ENCODE results near the gene CCDC148.
A peak's percentile ranks its signal among the peaks of the same experiment; 100 is the strongest.

The CCDC148 gene

DNA sequence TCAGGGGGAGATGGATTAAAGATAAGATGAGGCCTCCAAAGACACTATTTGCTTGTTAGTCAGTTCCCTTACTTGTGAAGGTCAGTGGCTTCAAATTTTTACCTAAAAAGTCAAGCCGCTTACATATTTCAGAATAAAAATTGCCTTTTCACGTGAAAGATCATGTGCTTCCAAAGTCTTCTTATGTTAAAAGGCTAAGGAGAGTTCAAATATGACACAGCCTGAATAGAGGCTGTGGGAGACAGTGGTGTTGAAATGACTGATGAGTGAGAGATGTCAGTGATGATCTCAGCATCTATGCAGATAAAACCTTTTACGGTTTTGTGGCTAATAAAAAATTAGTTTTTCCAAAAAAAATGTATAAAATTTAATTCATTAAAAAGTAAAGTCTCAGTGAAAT lies 314.4 kb downstream of the CCDC148 start:
- Histone ChIP-seq H3K27ac (peak overlapping the region in 9 of 11 experiments; percentile 43 to 82 (median 66); a peak in 18 of 22 replicates), H3K4me2 (peak overlapping the region in 7 of 11 experiments; percentile 46 to 76 (median 63); a peak in 15 of 22 replicates), H4K20me1 (no peaks in the 10 kb centered on the region), H3K9me3 (replicated peaks in 1 of 11) (peaks cover 0 to 10% (median 0%) of the 10 kb centered on the region in 11 experiments; a peak in 4 of 22 replicates), H3K36me3 (no peaks in the 10 kb centered on the region), H3K4me1 (peaks cover 0 to 41% (median 19%) of the 10 kb centered on the region in 10 experiments; a peak in 16 of 20 replicates), H3K4me3 (no peak overlapping the region), H3K9ac (peak overlapping the region in 3 of 11 experiments; percentile 5 to 48 (median 25); a peak in 4 of 22 replicates), H3K27me3 (no peaks in the 10 kb centered on the region)
- TF ChIP-seq Cebpa-rat (IDR thresholded peaks at IDR 0.05): no peak

DNA sequence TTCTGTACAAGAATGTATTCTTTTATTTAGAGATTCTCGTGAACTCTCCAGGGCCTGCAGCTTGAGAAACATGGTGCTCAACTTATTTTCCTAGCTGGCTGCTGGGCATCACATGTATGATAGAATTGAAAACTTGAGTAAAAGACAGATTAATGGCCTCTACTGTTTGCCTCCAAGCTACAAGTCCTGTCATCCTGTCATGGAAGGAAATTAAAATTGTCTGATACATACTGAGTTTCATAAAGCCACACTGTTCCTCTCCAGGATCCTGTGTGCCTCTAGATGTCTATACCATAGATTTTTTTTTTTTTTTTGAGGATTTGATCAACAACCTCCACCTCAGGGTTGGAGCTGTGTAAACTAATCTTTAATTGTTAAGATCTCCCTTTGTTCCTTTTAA lies 316.4 kb downstream of the CCDC148 start:
- no peak for TF ChIP-seq Cebpa-rat (IDR thresholded peaks at IDR 0.05)
- H3K4me3 ChIP-seq: no peak overlapping the region
- H3K4me2 ChIP-seq: 0 out of 22 replicates have a peak overlapping the region, but pooled peaks of 1 of the 11 experiments have one; percentile 8
- H3K27me3 ChIP-seq: no peaks in the 10 kb centered on the region
- no peak overlapping the region for H3K9ac ChIP-seq
- H3K4me1 ChIP-seq: peaks cover 0 to 41% (median 19%) of the 10 kb centered on the region in 10 experiments; a peak in 16 of 20 replicates
- no peaks in the 10 kb centered on the region for H4K20me1 ChIP-seq
- no peaks in the 10 kb centered on the region; a peak in 1 of 22 replicates for H3K9me3 ChIP-seq (replicated peaks in 1 of 11)
- H3K27ac ChIP-seq: no peak overlapping the region
- no peaks in the 10 kb centered on the region for H3K36me3 ChIP-seq

DNA sequence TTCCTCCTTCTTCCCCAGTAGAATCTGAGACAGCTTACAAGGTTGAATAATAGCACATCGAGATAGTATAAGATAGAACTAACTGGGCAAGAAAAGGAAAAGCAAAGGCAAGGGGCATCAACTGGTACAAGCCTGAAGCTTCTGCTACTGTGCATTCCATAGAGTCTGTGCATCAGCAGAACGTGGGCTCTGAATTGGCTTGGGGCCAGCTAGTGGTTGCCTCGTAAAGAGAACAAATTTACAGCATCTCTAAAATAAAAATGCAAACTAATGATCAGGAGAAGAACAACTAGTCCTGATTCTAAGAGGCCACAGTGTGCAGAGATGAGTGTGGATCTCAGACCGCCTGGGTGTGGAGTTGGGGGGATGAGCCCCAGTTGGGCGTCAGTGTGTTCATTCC lies 318.3 kb downstream of the CCDC148 start:
- Histone ChIP-seq H3K4me1 (peaks cover 0 to 30% (median 15%) of the 10 kb centered on the region in 10 experiments; a peak in 16 of 20 replicates), H3K9me3 (replicated peaks in 1 of 11) (no peaks in the 10 kb centered on the region), H3K36me3 (no peaks in the 10 kb centered on the region), H3K4me2 (no peak overlapping the region), H3K9ac (no peak overlapping the region), H3K27ac (no peak overlapping the region), H3K27me3 (no peaks in the 10 kb centered on the region), H3K4me3 (no peak overlapping the region), H4K20me1 (no peaks in the 10 kb centered on the region)
- TF ChIP-seq Cebpa-rat (IDR thresholded peaks at IDR 0.05): no peak

DNA sequence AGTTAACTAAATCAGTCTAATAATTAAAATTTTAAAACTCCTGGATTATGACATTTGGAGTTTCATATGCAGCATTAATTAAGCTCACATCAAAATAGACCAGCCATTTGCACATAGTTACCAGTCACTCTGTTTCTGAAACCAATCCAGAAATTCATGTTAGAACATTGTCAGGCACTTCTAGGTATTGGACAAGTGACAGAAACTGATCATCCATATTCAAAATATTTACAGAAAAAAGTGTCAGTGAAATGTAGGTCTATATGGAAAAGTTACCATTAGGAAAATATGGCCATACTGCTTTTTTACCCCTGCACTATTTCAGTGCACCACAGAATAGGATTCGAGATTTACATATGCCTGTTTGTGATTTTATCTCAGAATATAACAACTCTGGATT lies 321.5 kb downstream of the CCDC148 start:
- Histone ChIP-seq H3K9me3 (replicated peaks in 1 of 11) (no peaks in the 10 kb centered on the region), H3K4me3 (no peak overlapping the region), H3K9ac (no peak overlapping the region), H3K27ac (no peak overlapping the region), H3K4me1 (peaks cover 0 to 5% (median 0%) of the 10 kb centered on the region in 10 experiments; a peak in 2 of 20 replicates), H3K36me3 (no peaks in the 10 kb centered on the region), H3K4me2 (no peak overlapping the region), H3K27me3 (no peaks in the 10 kb centered on the region), H4K20me1 (no peaks in the 10 kb centered on the region)
- no peak for TF ChIP-seq Cebpa-rat (IDR thresholded peaks at IDR 0.05)

DNA sequence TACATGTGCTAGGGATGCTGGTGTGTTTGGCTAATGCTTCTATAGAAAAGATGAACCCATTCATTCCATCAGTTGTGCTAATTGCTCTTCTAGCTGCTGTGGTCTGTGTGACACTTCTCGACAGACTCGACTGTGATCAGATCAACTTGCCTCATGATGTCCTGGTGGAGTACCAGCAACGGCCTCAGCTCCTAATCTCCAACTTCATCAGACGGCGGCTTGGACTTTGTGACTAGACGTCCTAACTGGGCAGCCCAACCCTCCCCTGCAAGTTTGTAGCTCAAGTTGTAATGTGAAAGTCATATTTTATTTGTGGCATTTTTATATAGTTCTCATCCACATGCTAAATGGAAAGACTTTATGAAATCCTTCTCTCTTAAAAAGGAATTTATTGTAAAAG lies 321.9 kb downstream of the CCDC148 start:
- Histone ChIP-seq H3K9ac (no peak overlapping the region), H3K36me3 (no peaks in the 10 kb centered on the region), H3K27me3 (no peaks in the 10 kb centered on the region), H3K4me2 (no peak overlapping the region), H3K27ac (no peak overlapping the region), H4K20me1 (no peaks in the 10 kb centered on the region), H3K4me3 (no peak overlapping the region), H3K9me3 (replicated peaks in 1 of 11) (no peaks in the 10 kb centered on the region), H3K4me1 (peaks cover 0 to 1% (median 0%) of the 10 kb centered on the region in 10 experiments; a peak in 2 of 20 replicates)
- no peak for TF ChIP-seq Cebpa-rat (IDR thresholded peaks at IDR 0.05)

DNA sequence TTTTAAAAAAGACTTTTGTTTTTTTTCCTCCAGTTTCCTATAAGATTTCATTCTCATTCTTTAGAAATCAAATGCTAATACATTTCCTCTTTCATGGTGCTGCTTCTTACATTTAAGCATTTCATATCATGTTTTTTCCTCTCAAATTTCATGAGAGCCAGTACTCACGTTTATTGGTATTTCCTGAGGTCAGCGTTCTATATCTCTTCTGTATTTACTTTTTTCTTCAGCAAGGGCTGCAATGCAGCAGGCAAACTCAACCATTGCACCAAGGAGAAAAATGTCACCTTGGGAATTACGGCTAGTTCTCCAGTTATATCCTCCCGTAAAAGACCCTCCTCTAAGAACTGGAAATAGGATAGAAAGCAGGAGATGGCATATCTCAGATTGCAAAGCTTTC lies 322.5 kb downstream of the CCDC148 start:
- no peaks in the 10 kb centered on the region for H3K9me3 ChIP-seq (replicated peaks in 1 of 11)
- H3K27ac ChIP-seq: no peak overlapping the region
- no peak overlapping the region for H3K9ac ChIP-seq
- H3K4me3 ChIP-seq: no peak overlapping the region
- no peak overlapping the region for H3K4me2 ChIP-seq
- H4K20me1 ChIP-seq: no peaks in the 10 kb centered on the region
- no peaks in the 10 kb centered on the region for H3K27me3 ChIP-seq
- no peak for TF ChIP-seq Cebpa-rat (IDR thresholded peaks at IDR 0.05)
- H3K36me3 ChIP-seq: no peaks in the 10 kb centered on the region
- H3K4me1 ChIP-seq: no peaks in the 10 kb centered on the region

DNA sequence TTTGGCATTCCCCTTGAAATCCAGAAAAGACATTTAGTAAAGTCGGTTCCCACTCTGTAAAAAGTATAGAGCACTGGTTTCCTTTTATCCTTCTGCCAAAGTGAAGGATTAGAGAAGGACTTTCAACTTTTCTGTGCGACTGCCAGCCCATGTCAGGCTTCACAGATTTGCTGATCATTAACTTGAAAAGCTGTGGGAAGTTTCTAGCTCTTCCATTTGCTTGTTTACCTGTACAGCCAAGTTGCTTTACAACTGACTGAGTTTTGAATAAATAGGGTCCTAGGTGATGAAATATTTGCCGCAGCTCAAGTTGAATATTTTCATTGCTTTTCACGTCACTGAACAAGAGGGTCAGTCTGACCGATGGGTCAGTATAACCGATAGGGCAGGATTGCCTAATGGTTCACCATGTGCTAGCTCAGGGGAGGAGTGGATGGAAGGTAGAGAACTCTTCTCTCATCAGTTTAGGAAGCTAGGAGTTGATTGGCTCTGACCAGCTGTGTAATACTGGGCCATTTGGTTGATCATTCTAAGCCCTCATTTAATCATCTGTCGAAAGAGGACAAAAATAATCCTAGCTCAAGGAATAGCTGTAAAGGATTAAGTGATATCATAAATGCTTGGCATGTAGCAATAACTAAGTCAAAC lies 324.5 kb downstream of the CCDC148 start:
- Histone ChIP-seq H3K4me1 (no peaks in the 10 kb centered on the region), H3K9ac (no peak overlapping the region)

DNA sequence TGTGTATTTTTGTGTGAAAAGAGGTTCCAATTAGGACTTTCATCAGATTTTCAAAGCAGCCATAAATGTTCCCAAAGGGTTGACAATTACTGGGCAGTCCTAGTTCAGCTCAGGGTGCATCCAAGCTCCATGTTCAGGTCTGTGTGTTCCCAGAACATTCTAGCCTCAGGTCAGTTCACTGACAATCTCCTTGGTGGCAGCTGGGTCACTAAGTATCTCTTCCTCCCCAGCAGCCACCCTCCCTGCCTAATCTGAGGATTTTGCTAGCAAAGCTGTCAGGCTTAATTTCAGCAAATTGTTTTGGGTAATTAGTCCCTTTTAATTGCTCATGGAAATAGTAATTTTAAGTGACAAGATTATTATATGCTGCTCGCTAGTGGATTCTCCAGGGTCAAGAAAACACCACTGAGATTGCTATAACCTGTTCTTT lies 325.1 kb downstream of the CCDC148 start:
- TF ChIP-seq Cebpa-rat (IDR thresholded peaks at IDR 0.05): no peak
- Histone ChIP-seq H3K4me1 (no peaks in the 10 kb centered on the region), H3K4me3 (no peak overlapping the region), H3K27ac (no peak overlapping the region), H3K4me2 (no peak overlapping the region), H3K27me3 (no peaks in the 10 kb centered on the region), H4K20me1 (no peaks in the 10 kb centered on the region), H3K36me3 (no peaks in the 10 kb centered on the region), H3K9ac (no peak overlapping the region), H3K9me3 (replicated peaks in 1 of 11) (no peaks in the 10 kb centered on the region)

More for the DNA sequence above, 324.5 kb downstream of the CCDC148 start:
- no peak for TF ChIP-seq Cebpa-rat (IDR thresholded peaks at IDR 0.05)
- Histone ChIP-seq H3K4me3 (no peak overlapping the region), H3K4me2 (no peak overlapping the region), H3K27me3 (no peaks in the 10 kb centered on the region), H4K20me1 (no peaks in the 10 kb centered on the region), H3K36me3 (no peaks in the 10 kb centered on the region), H3K27ac (no peak overlapping the region), H3K9me3 (replicated peaks in 1 of 11) (no peaks in the 10 kb centered on the region)

DNA sequence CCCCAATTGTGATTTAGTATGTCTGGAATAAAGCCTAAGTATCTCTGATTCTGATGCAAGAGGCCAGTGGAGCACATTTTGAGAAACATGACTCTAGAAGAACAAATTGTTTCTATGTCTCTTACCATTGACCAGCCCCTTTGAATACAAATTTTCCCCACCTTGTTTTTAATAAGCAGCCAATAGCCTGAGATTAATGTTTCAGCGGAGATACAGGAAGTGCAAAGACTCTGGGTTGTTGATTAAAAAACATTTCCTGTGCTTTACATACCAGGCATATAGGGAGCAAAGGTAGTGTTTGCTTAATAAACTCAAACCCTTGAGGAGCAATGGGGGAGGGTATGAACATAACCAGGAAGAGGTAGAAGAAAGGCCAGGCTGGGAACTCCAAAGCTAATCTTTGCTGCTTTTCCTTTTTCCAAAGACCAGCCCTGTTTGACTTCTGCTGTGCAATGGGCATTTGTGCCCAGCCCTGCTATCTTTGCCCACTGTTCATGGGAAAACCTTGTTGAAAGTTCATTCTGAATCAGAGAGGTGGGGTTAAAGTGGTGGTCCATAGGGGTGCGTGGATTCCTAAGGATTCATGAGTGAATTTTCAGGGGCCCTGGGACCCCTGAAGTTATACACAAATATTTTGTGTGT lies 325.6 kb downstream of the CCDC148 start:
- Histone ChIP-seq H3K27me3 (no peaks in the 10 kb centered on the region), H3K9ac (no peak overlapping the region), H3K4me2 (no peak overlapping the region), H3K27ac (no peak overlapping the region), H3K4me3 (no peak overlapping the region), H3K36me3 (no peaks in the 10 kb centered on the region), H4K20me1 (no peaks in the 10 kb centered on the region), H3K9me3 (replicated peaks in 1 of 11) (no peaks in the 10 kb centered on the region), H3K4me1 (no peaks in the 10 kb centered on the region)
- no peak for TF ChIP-seq Cebpa-rat (IDR thresholded peaks at IDR 0.05)

DNA sequence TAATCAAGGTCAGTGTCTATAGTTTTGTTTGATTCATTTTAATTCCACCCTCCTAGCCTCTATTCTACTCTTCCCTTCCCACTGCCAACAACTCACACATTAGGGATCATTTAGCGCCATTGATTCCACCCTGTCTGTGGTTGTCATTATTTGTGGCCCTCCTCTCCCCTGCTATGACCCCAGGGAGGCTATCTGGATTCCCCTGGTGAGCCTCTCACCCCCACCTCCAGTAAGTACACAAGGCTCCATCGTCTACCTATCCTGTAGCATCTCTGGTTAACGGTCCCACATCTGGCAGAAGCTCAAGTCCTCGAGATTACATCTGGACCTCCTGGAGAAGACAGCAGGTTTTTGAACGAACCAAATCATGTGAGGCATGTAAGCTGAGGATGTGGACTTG lies 327.5 kb downstream of the CCDC148 start:
- H3K27me3 ChIP-seq: no peaks in the 10 kb centered on the region
- no peaks in the 10 kb centered on the region for H3K4me1 ChIP-seq
- no peak overlapping the region for H3K4me2 ChIP-seq
- H4K20me1 ChIP-seq: no peaks in the 10 kb centered on the region
- no peak overlapping the region for H3K9ac ChIP-seq
- H3K27ac ChIP-seq: no peak overlapping the region
- no peaks in the 10 kb centered on the region for H3K36me3 ChIP-seq
- no peak overlapping the region for H3K4me3 ChIP-seq
- H3K9me3 ChIP-seq (replicated peaks in 1 of 11): no peaks in the 10 kb centered on the region
- no peak for TF ChIP-seq Cebpa-rat (IDR thresholded peaks at IDR 0.05)

Data from BLaER1 treated with 17β-estradiol and CSF1 and Interleukin-3, amounts not matched to agents 10 nM and 100 nM (cell line).